ENCODE results near the gene SLC46A1.
"Not testable (repeated sequence)": the region's sequence is repeated elsewhere in the genome, so short reads cannot be mapped to it uniquely, and the experiment has no call there.

The SLC46A1 gene

DNA sequence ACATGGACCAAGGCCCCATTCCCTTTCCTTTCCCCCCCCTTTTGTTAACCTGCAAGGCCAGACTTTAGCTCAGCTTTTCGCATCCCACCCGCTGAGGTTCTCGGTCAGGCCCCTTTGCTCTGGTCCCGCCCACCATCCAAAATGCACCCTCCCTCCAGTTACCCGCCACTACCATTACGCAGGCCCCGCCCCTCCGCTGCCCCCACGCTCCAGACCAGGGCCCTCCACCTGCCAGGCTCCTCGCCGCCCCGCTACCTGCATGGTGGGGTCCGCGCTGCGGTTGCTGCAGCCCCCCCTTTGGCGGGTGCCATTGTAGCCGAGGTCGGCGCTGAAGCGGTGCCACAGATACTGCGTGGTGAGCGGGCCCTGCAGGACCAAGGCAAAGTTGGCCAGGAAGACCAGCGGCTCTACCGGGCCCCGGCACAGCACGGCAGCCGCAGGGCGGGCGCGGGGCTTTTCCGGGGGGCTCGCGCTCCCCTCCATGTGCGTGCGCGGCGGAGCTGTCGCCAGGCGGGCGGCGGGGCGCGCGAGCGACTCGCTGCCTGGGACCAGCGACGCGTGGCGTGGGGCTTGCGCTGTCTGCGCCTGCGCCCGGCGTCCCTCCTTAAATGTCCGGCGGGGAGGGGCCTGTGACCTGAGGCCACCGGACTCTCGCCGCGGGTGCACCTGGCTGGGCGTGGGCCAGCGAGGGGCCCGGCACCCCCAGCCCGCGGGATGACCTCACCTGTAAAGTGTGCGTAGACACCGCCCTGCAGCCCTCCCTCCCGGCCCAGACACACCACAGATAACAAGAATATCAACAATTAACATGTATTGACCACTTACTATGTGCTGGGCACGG is at the start of gene SLC46A1:
SLC46A1 (minus strand) TSS at position 581 of the 841 bp plus-strand sequence; CDS start at position 483, 98 bp downstream.
- peak; percentile 91 for DNase-seq (ENCODE audit: low spot score)

DNA sequence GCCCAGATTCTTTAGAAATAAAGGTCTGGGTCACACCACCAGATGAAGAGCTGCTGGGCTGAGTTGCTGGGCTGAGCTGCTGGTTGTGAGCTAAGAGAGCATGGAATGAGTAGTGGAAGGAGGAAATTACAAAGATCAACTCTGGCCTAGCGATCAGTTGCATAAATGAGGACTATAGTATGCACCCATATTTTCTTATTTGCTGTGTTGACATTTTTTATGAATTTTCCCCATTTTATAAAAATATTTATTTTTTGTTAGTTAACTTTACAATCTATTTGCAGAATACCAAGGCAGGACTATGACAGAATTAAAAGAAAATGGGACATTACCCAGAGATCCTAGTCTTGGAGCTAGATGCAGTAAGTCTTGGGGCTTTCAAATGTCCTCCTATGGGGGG is 43.8 kb upstream of the SLC46A1 start:
- no peak for DNase-seq (ENCODE audit: low spot score)

DNA sequence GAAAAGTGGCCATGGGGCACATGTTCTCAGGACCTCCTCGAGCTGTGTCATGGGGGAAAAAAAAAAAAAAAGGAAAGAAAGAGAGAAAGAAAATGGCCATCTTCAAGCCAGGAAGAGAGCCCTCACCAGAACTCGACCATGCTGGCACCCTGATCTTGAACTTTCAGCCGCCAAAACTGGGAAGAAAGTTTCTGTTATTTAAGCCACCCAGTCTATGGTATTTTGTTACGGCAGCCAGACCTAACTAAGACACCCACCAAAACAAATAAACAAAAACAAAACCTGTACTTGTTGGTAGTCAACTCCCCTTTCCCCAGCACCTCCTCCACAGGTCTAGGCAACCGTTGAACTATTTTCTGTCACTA is 41.4 kb upstream of the SLC46A1 start:
- DNase-seq (ENCODE audit: low spot score): no peak

DNA sequence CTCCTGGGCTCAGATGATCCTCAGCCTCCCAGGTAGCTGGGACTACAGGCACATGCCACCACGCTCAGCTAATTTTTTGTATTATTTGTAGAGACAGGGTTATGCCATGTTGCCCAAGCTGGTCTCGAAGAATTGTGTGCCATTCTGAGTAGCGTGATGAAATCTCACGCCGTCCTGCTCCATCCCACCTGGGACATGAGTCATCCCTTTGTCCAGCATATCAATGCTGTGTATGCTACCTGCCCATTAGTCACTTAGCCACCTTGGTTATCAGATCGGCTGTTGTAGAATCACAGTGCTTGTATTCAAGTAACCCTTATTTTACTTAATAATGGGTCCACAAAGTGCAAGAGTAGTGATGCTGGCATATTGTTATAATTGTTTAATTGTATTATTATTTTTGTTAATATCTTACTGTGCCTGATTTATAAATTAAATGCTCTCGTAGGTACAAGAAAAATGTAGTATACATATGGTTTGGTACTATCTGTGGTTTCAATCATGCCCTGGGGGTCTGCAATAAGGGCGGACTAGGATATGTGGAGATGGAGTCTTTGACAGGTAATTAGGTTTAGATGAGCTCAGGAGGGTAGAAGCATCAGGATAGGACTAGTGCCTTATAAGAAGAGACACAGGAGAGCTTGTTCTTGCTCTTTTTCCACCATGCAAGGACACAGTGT is 40.8 kb upstream of the SLC46A1 start:
- DNase-seq (ENCODE audit: low spot score): no peak

DNA sequence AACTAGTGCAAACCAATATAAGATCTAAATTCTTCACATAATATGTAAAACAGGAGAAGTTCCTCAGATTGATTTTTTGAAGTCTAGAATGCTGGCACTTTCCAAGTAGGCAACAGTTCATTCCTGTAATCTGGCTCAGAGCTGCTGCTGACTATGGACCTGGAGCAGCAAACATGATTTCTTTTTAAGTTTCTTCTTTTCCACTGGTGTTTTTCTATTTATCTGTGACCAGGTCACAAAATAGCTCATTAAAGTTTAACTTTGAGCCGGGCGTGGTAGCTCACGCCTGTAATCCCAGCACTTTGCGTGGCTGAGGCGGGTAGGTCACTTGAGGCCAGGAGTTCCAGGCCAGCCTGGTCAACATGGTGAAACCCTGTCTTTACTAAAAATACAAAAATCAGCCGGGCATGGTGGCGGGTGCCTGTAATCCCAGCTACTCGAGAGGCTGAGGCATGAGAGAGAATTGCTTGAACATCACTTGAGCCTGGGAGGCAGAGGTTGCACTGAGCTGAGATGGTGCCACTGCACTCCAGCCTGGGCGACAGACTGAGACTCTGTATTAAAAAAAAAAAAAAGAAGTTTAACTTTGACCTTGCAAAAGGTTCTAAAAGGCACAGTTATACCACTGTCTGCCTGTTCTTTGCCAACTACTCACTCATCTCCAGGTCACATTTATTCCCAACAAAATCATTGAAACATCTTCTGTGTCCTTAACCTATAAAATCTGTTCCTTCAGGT is 38.1 kb upstream of the SLC46A1 start:
- no peak for DNase-seq (ENCODE audit: low spot score)

DNA sequence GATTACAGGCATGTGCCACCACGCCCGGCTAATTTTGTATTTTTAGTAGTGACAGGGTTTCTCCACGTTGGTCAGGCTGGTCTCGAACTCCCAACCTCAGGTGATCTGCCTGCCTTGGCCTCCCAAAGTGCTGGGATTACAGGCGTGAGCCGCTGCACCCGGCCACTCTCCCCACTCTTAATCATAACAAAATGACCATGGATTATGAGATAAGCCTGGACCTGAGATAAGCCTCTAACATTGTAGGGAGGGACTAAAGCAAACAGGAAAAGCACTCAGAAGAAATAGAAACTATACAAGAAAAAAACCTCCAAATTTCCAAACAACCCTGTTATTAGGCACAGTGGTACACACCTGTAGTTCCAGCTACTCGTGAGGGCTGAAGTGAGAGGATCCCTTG is 28.3 kb upstream of the SLC46A1 start:
- DNase-seq (ENCODE audit: low spot score): not testable (repeated sequence)

DNA sequence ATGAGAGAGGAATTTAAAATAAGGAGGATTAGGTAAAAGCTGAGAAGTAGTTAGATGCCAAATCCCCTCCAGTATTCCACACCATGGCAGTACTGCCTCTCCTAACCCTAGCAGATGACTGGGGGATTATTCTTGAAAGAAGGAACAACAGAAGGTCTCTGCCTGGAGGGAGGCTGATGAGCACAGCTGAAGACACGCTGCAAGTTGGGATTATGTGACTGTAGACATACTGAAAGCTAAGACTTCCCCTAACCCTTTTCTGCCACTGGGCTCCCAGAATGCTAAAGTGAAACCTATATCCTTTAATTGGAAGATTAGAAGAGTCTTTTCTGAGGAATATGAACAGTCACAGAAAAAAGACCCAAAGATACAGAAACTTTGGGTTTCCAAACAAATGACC is 27.7 kb upstream of the SLC46A1 start:
- peak; percentile 86 for DNase-seq (ENCODE audit: low spot score)

DNA sequence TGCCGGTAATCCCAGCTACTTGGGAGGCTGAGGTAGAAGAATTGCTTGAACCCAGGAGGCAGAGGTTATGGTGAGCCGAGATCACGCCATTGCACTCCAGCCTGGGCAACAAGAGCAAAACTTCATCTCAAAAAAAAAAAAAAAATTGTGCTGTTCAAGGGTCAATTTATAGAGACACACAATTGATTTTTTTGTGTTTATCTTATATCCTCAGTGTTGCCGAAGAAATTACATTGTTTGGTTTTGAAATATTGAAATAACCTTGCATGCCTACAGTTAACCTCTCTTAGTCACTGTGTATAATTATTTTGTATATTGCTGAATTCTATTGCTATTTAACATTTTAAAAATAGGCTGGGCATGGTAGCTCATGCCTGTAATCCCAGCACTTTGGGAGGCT is 22.0 kb upstream of the SLC46A1 start:
- DNase-seq (ENCODE audit: low spot score): not testable (repeated sequence)

DNA sequence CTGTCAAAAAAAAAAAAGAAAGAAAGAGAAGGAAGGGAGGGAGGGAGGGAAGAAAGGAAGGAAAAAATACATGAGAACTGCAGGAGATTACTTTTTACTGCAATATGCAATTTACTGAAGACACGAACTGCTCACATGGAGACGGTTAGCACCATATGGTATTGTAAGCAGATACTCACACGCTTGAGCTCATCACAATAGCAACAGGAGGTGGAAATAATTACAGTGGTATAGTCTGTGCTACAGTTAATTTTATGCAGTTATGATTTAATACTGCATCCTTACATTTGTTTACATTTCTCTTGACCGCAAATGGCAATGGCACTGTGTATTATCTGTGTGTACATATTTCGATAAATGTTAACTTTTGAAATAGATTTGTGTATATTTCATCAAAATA is 21.4 kb upstream of the SLC46A1 start:
- DNase-seq (ENCODE audit: low spot score): no peak

DNA sequence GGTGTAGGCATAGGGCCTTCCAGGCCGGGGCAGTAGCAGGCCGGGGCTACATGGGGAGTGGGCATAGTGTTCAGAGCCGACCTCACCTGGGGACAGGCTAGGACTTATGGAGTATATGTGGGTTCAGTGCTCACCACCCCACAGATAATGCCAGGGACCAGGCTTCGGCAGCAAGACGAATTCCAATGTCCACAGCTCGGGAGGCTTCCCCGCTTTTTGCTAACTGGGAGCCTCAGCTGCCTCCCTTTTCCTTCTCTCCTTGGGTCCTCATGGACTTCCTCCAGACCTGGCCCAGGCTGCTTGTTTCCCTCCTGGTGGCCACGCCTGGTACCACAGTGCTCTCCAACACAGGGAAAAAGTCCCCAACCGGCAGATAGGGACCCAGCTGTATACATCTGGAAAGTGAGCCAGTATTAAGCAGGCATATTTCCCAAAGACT is 20.1 kb upstream of the SLC46A1 start:
- DNase-seq (ENCODE audit: low spot score): peak; percentile 51

DNA sequence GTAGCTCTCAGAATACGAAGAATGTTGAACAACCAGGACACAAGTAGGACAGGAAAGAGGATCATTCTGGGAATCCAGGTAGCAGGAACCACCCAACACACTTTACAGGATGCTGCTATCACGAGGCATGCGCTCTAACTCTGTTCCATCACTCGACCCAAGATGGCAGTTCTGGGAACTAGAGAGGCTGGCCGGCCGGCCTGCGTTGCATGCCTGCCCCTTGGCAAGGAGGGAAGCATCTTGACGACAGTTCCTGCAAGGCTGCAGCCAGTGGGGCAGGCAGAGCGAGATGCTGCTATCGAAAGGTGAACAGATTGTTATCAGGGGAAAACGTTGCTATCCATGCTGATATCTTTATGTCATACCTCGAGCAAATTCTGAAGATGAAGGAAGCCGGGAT is 19.2 kb upstream of the SLC46A1 start:
- no peak for DNase-seq (ENCODE audit: low spot score)

DNA sequence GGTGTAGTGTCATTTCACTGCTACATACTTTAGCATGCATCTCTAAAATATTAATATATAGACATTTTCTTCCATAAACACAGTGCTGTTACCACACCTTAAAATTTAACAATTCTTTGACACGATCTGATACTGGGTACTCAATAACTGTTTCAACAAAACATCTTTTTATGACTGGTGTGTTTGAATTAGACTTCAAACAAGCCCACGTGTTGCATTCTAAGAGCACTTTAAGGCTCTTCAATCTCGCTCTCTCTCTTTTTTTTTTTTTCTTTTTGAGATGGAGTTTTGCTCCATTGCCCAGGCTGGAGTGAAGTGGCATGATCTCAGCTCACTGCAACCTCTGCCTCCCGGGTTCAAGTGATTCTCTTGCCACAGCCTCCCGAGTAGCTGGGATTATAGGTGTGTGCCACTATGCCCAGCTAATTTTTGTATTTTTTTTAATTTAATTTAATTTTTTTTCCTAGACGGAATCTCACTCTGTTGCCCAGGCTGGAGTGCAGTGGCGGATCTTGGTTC is 15.8 kb upstream of the SLC46A1 start:
- no peak for DNase-seq (ENCODE audit: low spot score)

DNA sequence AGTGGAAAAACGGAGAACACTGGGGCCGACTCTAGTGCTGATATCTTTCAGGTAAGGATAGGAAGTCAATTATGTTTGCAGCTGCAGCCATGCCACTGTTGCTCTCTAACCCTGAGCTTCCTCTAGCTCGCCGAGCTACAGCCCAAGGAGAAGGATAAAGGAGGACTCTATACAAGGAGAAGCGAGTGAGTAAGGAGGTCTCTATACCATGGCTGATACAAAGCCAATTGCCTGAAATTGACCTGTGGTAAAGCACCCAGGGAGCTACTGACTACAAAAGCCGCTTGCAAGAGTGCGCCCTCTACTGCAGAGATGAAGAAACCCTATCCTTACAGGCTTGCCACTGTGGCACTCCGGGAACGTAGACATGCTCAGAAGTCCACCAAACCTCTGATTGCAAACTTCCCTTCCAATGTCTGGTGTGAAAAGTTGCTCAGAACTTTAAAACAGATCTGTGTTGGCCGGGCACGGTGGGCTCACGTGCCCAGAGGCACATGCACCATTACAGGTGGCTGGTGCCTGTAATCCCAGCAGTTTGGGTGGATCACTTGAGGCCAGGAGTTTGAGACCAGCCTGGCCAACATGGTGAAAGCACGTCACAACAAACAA is 10.8 kb upstream of the SLC46A1 start:
- peak; percentile 85 for DNase-seq (ENCODE audit: low spot score)

DNA sequence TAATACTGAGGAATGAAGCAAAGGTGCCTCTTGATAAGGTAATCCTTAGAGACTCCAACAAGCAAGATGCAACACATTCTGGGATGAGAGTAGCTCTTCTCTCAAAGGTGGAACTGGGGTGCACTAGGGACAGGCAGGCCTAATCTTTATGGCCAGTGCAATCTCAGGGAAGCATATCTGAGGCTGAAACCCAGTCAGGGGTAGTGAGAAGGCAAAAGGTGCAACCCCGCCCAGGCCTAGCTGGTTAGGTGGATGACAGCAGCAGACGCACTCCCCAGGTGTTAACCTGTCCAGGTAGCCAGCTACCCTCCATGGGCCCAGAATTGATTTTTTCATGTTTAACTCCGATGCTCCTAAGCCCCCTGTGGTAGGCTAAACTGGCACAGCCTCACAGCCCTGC is 9.9 kb upstream of the SLC46A1 start:
- DNase-seq (ENCODE audit: low spot score): no peak

DNA sequence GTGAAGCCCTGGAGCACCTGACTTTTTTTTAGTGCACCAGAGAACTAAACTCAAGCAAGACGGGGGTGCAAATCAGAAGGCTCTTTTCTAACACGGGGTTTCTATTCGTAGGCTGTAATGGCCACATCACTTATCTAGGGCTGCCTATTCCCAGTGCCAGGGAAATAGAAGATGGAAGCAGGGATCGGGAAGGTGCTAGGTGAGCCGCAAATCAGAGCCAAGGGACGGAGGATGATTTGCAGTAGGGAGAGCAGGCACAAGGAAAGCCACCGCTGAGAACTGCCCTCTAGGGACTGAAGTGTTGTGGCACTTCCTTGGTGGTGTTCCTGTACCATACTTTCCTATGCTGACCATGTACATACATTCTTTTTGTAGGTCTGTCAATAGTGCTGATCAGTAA is 7.8 kb upstream of the SLC46A1 start:
- no peak for DNase-seq (ENCODE audit: low spot score)

DNA sequence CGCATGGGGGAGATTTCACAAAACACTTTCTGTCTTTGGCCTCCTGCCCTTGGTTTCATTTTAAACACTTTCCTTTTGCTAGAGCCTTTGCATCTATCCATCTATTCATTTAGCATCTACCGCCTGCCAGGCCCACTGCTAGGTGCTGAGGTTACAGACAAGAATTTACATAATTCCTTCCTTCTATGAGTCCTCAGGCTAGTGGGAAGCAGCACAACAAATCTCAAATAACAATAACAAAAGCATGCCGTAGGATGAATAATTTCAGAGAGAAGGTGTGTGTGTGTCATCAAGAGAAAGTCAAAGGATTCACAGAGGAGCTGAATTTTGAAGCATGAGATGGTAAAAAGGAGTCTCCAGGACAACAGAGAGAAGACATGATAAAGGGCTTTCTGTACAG is 6.1 kb upstream of the SLC46A1 start:
- DNase-seq (ENCODE audit: low spot score): no peak

DNA sequence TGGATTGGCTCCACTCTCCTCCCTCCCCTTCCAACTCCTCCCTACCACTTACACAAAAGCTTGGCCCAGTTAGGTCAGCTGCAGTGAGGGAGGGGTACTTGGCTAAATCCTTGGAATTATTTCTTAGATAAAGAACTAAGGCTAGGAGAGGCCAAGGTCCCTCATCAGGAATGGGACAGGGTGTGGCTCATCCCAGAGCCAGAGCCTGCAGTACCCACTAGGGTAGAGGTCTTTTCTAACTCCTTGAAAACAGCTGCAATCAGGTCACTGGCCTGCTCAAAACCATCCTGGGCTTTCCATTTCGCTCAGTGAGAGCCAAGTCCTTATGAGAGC is 1.9 kb upstream of the SLC46A1 start:
- DNase-seq (ENCODE audit: low spot score): no peak

DNA sequence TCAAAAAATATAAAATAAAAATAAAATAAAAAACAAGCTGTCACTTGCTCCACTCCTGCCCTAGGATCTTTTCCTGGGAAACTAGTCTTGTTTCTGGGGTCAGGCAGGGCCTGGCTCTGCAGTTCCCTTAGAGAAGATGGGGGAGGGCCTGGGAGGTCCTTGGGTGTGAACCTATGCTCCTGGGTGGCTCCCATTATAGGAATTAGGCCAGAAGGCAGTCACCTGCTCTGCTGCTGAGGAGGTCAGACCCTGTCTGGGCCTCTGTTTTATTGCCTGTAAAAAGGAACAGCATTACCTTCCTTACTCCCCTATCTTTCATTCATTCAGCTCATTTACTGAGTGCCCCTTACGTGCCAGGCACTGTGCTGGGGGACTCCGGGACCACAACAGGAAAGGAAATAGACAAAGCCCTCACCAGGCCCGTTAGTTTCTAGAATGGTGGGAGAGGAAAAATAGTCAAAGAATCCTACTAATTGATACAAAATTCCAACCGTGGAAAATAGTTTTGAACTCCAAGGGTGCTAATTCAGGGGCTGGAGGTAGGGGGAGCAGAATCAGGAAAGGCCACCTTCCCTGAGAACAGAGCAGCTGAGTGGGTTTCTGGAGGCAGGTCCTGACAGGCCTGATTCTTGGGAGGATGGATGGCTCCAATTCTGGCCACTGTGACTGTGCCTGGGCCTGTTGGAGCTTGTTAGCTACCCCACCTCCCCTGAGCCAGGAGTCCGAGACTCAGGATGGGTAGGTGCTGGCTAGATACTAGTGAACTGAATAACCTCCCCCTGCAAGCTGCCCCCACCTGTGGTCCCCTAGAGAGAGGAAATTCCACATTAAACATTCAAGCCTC is 1.3 kb upstream of the SLC46A1 start:
- no peak for DNase-seq (ENCODE audit: low spot score)

DNA sequence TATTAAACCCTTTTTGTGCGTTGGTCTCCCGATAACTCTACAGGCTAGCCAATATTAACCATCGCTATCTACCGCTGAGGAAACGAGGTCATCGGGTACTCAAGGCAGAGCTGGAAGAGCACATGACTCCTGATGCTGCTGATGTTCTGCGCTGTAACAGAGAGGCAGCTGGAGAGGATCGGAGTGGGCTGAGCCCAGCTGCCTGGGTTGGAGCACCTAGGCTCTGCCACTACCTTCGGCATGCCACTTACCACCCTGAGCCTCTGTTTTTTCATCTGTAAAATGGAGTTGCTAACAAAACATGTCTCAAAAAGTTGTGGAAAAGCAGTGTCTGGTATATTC is 432 bp upstream of the SLC46A1 start:
- no peak for DNase-seq (ENCODE audit: low spot score)

DNA sequence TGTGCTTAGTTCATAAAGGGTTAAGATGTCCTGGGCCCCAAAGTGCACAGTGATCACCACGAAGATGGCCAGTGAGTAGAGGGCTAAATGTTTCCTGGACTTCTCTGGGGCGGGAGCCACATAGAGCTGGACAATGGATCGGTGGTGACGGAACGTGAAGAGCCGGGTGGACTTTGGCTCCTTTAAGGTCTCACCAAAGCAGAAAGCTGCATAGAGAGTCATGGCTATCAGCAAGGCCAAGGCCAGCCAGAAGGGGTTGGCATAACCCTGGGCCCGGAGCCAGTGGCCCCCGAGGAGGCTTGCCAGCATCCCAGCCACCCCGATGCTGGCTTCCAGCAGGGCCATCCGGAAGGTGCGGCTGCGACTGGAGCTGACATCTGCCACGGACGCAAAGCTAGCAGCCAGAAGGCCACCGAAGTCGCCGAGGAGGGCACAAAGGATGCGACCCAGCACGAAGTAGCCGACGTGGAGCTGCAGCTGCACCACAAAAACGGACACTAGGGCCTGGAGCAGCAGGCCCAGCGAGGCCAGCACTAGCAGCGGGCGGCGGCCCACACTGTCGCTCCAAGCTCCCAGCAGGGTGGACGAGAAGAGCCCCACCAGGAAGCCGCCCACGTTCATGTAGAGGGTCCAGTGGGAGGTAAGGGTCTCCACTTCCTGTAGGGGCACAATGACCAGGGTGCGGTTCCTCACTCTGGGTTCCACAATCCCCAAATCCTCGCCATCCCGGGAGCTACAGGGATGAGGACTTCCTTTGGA is 1.0 kb downstream of the SLC46A1 start:
- DNase-seq (ENCODE audit: low spot score): no peak

DNA sequence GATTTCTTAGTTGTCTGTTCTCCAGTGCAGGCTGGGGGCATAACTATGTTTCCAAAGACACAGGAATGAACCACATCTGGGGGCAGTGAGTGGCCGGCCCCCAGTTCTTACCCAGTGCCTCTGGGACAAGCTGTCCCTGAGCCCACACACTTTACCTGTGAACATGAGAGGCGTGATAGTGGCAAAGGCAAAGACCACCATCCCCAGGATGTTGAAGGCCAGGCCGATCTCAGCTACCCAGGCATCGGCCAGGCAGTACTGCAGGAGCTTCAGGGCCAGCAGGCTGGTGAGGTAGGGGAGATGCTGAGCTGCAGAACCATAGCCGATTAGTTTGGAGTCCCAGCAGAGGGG is 1.6 kb downstream of the SLC46A1 start:
- no peak for DNase-seq (ENCODE audit: low spot score)

All from D341Med (cell line).